ENCODE data around the gene TCAP. TPM values are rescaled to one million over a fixed set of nuclear protein-coding genes. Genes with fewer than 3 reads are reported as not detected.
A peak's percentile ranks its signal among the peaks of the same experiment; 100 is the strongest.

TCAP gene
- polyA plus RNA-seq, 1 of the 3 experiments (the other 2 are of a cell fraction) = 0.43 TPM

- H3F3A ChIP-seq (replicated peaks; ENCODE audit: insufficient read depth) = peaks cover 3% of the 10 kb centered on the region
- TF ChIP-seq FOXM1 (IDR thresholded peaks at IDR 0.05; ENCODE audit: low read depth) (no peak), SMC3 (IDR thresholded peaks at IDR 0.05; ENCODE audit: low read depth, low read length) (peak; percentile 76), MAX (IDR thresholded peaks at IDR 0.05; ENCODE audit: low read depth) (0 out of 2 replicates have a peak, but pooled peaks have one; percentile 31), RAD21 (IDR thresholded peaks at IDR 0.05; ENCODE audit: low read length) (peak; percentile 87), JUND (IDR thresholded peaks at IDR 0.05) (no peak), CHD2 (IDR thresholded peaks at IDR 0.05; ENCODE audit: low read length, partially characterized antibody) (peak; percentile 56), TEAD4 (IDR thresholded peaks at IDR 0.05; ENCODE audit: borderline replicate concordance, insufficient read depth) (no peak)
- TF ChIP-seq, protein P1, sequence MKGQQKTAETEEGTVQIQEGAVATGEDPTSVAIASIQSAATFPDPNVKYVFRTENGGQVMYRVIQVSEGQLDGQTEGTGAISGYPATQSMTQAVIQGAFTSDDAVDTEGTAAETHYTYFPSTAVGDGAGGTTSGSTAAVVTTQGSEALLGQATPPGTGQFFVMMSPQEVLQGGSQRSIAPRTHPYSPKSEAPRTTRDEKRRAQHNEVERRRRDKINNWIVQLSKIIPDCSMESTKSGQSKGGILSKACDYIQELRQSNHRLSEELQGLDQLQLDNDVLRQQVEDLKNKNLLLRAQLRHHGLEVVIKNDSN (IDR thresholded peaks at IDR 0.05; ENCODE audit: borderline replicate concordance, low read depth) = no peak
- TF ChIP-seq, protein P2, sequence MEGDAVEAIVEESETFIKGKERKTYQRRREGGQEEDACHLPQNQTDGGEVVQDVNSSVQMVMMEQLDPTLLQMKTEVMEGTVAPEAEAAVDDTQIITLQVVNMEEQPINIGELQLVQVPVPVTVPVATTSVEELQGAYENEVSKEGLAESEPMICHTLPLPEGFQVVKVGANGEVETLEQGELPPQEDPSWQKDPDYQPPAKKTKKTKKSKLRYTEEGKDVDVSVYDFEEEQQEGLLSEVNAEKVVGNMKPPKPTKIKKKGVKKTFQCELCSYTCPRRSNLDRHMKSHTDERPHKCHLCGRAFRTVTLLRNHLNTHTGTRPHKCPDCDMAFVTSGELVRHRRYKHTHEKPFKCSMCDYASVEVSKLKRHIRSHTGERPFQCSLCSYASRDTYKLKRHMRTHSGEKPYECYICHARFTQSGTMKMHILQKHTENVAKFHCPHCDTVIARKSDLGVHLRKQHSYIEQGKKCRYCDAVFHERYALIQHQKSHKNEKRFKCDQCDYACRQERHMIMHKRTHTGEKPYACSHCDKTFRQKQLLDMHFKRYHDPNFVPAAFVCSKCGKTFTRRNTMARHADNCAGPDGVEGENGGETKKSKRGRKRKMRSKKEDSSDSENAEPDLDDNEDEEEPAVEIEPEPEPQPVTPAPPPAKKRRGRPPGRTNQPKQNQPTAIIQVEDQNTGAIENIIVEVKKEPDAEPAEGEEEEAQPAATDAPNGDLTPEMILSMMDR (IDR thresholded peaks at IDR 0.05) = peak; percentile 85
- H4K20me1 ChIP-seq (ENCODE audit: insufficient read depth) = 0 out of 2 replicates have a peak, but pooled peaks cover 4% of the 10 kb centered on the region
- CTCF ChIA-PET = interaction anchor here (0.6 to 14.5 kb wide), 46 partner anchors 8 to 708 kb away, joined by 3 to 483 read pairs (median 6); partner anchors contain the start of genes CDK12, MIEN1, NEUROD2 and PGAP3
- H3K4me3 ChIP-seq (ENCODE audit: low read depth in 2 of 2, low read length in 1 of 2) = no peak overlapping the region; a peak in 1 of 4 replicates
- H2AFZ ChIP-seq (ENCODE audit: low read depth) = no peak overlapping the region
- H3K9me2 ChIP-seq = no peaks in the 10 kb centered on the region
- no peak overlapping the region for H3K4me2 ChIP-seq
- no peak overlapping the region for H3K27ac ChIP-seq (ENCODE audit: low read depth in 2 of 2, low read length in 1 of 2)
- POLR2A ChIA-PET = no interaction called here
- DNase-seq = peak; percentile 89
- H3K9ac ChIP-seq = no peak overlapping the region
- peaks cover 0 to 12% of the 10 kb centered on the region in 2 experiments; a peak in 1 of 4 replicates for H3K4me1 ChIP-seq (ENCODE audit: control insufficient read depth in 1 of 2, insufficient read depth in 2 of 2, low read depth in 1 of 2, low read length in 1 of 2)
- no peaks in the 10 kb centered on the region for H3K36me3 ChIP-seq (replicated peaks in 1 of 2; ENCODE audit: control insufficient read depth in 1 of 2, insufficient read depth in 2 of 2, low read length in 1 of 2)
- no peaks in the 10 kb centered on the region for H3K9me3 ChIP-seq
- WGBS (ENCODE audit: low lambda C conversion rate) = 3% methylated on average over 13 of the region's 16 CpGs
- no peaks in the 10 kb centered on the region for H3K79me2 ChIP-seq (ENCODE audit: insufficient read depth)
- H3K27me3 ChIP-seq (ENCODE audit: insufficient read depth) = peaks cover 20% of the 10 kb centered on the region
Measured at GRCh38 chr17:39623356-39623950, 41.7 kb upstream of the TCAP start.

DNA sequence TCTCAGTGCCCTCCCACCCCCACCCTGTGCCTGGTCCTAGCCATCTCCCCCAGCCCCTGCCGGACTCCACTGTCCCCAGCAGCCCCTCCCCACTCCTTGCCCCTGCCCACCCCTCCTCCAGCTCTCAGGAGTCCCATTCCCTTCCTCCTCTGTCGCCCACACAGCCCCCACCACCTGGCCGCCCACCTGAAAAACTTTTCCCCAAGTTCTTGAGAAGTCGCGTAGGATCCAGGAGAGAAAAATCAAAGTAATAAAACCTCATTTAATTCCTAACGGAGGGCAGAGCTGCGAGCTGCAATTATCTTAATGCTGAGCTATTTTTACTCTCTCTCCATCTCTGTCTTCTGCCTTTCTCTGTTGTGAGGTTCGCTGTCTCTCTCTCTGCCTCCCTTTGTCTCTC is 40.8 kb upstream of the TCAP start:
- Histone ChIP-seq H3K79me2 (ENCODE audit: insufficient read depth) (no peaks in the 10 kb centered on the region), H3K4me3 (ENCODE audit: low read depth in 2 of 2, low read length in 1 of 2) (no peak overlapping the region), H3K9me3 (no peaks in the 10 kb centered on the region), H3K4me1 (ENCODE audit: control insufficient read depth in 1 of 2, insufficient read depth in 2 of 2, low read depth in 1 of 2, low read length in 1 of 2) (peaks cover 0 to 8% of the 10 kb centered on the region in 2 experiments; a peak in 1 of 4 replicates), H3K9ac (no peak overlapping the region), H3F3A (replicated peaks; ENCODE audit: insufficient read depth) (peaks cover 3% of the 10 kb centered on the region), H3K27ac (ENCODE audit: low read depth in 2 of 2, low read length in 1 of 2) (no peak overlapping the region), H2AFZ (ENCODE audit: low read depth) (no peak overlapping the region), H3K36me3 (replicated peaks in 1 of 2; ENCODE audit: control insufficient read depth in 1 of 2, insufficient read depth in 2 of 2, low read length in 1 of 2) (no peaks in the 10 kb centered on the region), H3K9me2 (no peaks in the 10 kb centered on the region), H4K20me1 (ENCODE audit: insufficient read depth) (0 out of 2 replicates have a peak, but pooled peaks cover 4% of the 10 kb centered on the region), H3K4me2 (no peak overlapping the region), H3K27me3 (ENCODE audit: insufficient read depth) (peaks cover 26% of the 10 kb centered on the region)
- ChIA-PET POLR2A (no interaction called here), CTCF (interaction anchor here (0.8 to 14.5 kb wide), 10 partner anchors 13 to 132 kb away, joined by 3 to 483 read pairs (median 64); partner anchors contain the start of genes MIEN1, NEUROD2, PNMT and STARD3)
- TF ChIP-seq FOXM1 (IDR thresholded peaks at IDR 0.05; ENCODE audit: low read depth) = no peak
- TF ChIP-seq EP300 (IDR thresholded peaks at IDR 0.05; ENCODE audit: borderline replicate concordance in 1 of 2, low read depth in 1 of 2, low read length in 1 of 2) = no peak
- no peak for TF ChIP-seq YY1 (IDR thresholded peaks at IDR 0.05; ENCODE audit: low read depth)
- no peak for TF ChIP-seq NRF1 (IDR thresholded peaks at IDR 0.05; ENCODE audit: low read depth, low read length)
- no peak for TF ChIP-seq RCOR1 (IDR thresholded peaks at IDR 0.05; ENCODE audit: low read length)
- no peak for TF ChIP-seq CHD2 (IDR thresholded peaks at IDR 0.05; ENCODE audit: low read length, partially characterized antibody)
- TF ChIP-seq RAD21 (IDR thresholded peaks at IDR 0.05; ENCODE audit: low read length) = no peak
- DNase-seq = no peak
- 67% methylated on average over 8 of the region's 8 CpGs for WGBS (ENCODE audit: low lambda C conversion rate)

All from SK-N-SH (cell line).